Stimulated activated naive CD4-positive, alpha-beta T cell (primary cell): Measurements from ENCODE around the gene PLEKHF1.
"Not testable (repeated sequence)": the region's sequence is repeated elsewhere in the genome, so short reads cannot be mapped to it uniquely, and the experiment has no call there.

Experiments
- DNase-seq, 6 experiments: peaks; one replicate each; lab custom pipeline; 2025; lab: John Stamatoyannopoulos, UW

The PLEKHF1 gene

DNA sequence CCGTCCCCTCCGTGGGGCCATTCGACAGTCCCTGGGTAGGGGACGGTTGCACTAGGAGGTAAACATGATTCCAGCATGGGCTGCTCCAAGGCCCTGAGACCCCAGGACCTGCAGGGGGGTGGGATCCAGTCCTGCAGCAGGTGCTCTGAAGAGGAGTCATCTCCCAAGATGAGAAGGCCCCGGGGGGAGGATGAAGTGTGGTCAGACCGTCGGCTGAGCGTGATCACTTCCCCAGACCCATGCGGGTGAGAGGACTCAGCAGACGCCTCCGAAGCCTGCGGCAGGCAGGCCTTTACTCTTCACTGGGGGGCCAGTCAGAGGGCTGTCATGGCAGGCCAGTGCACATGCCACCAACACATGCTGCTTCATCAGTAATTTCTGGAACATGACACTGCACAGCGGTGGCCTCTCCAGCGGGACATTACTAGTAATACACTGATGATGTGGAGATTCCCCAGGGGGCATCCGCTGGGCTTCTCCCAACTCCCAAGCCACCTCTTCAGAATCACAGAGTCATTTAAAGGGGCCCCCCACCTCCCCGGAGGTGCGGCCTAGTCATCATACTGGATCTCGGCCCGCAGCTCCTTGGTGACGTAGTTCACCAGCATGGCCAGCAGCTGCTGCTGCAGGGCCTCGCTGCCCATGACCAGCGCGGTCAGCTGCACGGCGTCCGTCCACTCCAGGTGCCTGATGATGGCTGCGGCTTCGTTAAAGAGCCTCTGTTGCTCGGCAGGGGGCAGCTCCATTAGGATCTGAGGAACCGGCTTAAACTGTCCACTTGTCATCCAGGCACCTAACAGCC is 37.1 kb downstream of the PLEKHF1 start:
- no peak for DNase-seq

DNA sequence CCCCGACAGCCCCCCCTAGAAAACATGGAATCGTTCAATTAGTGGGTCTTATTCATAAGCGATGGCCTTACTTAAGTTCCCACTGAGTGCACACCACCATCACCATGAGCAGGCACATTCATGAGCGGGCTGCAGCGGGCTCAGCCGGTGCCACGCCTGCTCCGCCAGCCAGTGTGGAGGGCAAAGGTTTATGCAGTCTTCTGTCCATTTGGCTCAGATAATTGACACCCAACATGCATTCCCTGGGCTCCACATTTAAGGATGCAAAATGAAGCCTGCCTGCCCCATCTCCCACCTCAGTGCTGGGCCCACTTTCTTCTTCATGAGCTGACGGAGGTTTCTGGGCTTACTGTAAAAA is 37.7 kb downstream of the PLEKHF1 start:
- no peak for DNase-seq

DNA sequence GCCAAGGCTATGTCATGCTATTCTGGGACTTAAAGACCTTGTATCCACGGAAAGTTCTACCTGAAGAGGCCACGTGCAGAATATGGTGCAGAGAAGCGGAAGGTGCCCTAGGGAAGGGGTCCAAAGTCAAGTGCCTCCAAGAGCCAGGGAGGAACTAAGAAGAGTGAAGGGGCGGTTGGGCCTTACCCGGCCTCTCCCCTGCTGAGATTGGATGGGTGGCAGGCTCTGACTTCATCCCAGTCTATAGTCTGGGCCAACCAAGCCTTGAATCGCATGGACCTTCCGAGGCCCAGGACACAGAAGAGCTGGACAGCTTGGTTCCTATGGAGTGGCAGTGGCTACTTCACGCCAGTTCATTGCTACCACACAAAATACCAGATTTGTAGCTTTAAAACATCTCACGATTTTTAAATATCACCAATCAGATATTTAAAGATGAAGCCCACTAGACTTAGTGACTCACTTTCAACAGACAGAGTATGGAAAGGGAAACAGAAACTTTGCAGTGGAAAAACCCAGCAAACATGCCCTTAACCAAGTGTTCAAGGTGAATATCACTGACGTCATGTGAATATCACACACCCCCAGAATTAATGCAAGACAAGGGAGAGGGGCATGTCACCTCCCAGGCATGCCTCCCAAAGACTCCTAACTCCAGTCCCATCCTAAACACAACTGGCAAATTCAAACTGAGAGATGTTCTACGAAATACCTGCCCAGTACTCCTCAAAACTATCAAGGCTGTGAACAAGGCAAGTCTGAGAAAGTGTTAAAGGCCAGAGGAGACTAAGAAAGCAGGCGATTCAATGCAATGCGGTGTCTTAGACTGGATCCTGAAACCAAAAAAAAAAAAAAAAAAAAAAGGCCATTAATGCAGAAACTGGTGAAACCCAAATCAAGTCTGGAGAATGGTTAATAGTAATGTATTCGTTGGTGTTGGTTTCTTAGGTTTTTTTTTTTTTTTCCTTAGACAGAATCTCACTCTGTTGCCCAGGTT is 39.6 kb downstream of the PLEKHF1 start:
- no peak for DNase-seq

DNA sequence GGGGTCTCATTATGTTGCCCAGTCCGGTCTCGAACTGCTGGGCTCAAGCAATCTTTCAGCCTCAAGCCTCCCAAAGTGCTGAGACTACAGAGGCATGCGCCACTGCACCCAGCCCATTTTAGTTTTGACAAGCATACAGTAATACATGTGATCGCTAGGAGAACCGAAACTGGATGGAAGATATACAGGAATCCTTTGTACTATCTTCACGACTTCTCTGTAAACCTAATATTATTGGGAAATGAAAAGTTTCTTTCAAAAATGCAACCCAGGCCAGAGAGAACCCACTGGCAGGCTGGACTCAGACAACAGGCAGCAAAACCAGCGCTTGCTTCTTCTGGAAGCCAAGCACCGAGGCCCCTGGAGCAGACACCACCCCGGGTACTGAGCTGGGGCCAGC is 40.4 kb downstream of the PLEKHF1 start:
- DNase-seq = no peak

DNA sequence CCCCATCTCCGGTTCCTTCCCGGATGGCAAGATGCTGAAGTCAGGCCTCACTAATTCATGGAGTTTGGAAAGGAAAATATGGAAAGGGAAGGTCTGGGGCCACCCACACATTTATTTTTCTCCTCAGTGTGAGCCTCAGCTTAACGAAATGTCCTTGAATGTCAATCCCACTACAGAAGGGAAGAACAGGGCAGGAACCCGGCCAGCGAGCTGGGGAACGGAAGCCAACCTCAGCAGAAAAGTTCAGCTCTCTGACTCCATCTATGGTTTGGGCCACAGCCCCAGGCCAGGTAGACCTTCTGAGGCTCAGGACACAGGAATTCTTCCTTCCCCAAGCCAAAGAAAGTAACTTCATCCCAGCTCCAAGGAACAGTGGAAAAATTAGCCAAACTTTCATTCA is 41.4 kb downstream of the PLEKHF1 start:
- no peak for DNase-seq

DNA sequence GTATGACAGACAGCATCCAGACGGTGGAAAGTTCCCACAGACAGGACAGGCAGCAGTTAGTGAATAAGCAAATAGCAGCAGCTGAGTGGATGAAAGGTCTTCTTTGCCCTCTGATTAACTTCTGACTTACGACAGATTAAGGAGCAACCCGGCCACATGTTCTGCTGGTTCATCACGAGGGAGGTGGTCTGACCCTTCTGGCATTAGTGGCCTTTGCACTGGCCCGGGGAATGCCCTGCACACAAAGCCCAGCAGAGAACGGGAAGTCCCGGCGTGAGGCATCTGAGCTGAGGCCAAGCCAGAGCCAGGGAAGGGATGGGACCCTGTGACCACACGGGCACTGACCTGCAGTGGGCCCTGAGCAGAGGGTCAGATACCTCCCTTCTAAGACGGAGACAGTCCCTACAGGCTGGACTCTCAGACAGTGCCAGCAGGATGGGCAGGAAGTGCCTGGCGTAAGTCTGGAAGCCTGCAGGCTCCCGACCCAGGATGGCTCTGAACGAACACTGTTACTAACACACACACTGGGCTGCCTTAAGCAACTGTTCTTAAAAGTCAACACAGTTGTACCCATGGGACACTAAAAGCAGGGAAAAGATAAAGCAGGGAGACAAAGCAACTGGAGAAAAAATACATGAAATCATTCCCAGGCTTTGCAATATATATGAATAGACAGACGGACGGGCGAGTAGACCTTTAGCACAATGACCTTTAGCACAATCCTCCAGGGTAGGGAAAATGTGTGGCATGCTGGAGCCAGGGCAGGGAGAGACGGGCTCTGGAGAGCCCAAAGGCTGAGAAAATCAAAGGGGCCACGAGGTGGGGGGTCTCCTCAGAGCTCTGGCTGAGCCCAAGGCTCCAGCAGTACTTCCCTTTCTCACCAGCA is 43.5 kb downstream of the PLEKHF1 start:
- DNase-seq = no peak

DNA sequence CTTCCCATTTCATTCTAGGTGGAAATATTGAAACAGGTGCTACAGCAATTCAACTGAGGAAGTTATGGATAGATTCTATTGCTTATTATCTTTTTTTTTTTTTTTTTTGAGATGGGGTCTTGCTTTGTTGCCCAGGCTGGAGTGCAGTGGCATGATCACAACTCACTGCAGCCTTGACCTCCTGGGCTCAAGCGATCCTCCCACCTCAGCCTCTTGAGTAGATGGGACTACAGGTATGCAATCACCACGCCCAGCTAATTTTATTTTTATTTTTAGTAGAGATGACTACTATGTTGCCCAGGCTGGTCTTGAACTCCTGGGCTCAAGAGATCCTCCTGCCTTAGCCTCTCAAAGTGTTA is 44.2 kb downstream of the PLEKHF1 start:
- DNase-seq = not testable (repeated sequence)

DNA sequence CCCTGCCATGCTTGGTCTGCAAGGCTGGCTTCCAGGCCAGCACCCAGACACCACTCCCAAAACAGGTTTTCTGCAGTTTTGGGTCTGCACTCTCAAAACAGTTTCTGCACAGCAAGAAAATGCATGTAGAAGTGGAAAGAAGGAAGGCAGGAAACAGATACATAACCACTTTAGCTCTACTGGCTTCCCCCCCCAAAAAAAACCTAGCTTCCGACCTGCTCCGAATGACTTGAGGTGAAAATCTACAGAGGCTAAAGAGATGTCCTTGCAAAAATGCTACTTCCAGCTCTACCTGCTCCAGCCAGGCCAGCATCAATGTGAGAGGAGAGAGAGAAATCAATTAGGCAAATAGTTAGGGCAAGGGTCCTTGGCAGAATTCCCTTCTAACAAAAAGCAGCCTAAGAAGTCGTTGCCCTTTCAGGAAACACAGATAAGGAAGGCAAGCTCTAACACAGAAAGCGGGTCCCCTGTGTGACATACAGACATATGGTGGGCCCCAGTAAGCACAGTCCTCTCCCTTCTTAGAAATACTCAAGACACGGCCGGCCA is 46.4 kb downstream of the PLEKHF1 start:
- peak in 3 of 6 experiments; percentile 35 to 58 (median 54) for DNase-seq

DNA sequence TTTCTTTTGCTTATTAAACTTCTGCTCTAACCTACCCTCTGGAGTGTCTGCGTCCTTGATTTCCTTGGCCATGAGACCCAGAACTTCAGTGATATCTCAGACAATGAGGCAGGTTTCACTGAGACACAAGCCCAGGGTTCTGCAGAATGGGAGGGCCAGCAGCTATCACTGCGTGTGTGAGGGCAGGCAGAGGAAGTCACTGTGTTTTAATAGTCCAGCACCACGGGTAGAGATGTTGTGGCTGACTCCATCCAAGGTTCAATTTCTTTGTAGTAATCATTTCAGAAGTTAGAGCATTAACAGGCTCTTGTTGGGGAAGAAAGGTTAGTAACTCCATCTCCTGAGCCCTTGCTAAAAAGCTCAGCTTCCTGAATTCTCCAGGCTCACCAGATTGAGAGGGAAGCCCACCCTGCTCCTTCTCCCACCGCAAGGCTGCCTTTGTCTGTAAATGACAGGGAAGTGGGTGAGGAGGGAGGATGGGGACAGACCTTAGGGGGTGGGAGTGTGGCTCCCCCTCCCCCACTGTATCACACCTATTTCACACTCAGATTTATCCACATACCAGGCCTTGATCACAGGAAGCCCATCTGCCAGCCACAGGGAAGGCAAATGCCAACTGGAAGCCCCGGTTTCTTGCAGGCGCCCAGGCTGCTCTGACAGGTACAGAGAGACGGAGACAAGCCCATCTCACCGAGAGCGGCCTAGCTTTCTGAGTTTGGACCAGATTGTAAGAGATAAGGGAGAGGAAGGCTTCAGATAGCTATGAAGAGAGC is 47.7 kb downstream of the PLEKHF1 start:
- DNase-seq = peak in 1 of 6 experiments; percentile 12

DNA sequence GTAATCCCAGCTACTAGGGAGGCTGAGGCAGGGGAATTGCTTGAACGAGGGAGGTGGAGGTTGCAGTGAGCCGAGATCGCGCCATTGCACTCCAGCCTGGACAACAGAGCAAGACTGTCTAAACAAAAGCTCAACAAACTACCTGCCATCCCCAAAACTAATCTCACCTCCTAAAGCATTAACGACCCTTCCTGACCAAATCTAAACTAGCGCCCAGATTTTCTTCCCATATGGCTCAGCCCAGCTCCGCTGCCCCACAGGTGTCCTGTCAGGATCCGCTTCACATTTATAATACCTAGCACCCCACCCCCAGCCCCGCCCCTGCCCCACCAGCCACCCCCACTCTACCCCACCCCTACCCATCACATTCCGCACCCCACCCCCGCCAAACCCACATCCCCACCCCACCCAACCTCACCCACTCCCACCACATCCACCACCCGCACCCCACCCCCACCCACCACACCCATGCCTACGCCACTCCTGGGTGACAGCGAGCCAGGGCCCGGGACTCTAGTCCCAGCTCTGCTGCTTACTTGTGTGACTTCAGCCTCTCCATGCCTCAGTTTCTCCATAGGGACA is 49.2 kb downstream of the PLEKHF1 start:
- peak; percentile 63 to 88 (median 80) for DNase-seq

DNA sequence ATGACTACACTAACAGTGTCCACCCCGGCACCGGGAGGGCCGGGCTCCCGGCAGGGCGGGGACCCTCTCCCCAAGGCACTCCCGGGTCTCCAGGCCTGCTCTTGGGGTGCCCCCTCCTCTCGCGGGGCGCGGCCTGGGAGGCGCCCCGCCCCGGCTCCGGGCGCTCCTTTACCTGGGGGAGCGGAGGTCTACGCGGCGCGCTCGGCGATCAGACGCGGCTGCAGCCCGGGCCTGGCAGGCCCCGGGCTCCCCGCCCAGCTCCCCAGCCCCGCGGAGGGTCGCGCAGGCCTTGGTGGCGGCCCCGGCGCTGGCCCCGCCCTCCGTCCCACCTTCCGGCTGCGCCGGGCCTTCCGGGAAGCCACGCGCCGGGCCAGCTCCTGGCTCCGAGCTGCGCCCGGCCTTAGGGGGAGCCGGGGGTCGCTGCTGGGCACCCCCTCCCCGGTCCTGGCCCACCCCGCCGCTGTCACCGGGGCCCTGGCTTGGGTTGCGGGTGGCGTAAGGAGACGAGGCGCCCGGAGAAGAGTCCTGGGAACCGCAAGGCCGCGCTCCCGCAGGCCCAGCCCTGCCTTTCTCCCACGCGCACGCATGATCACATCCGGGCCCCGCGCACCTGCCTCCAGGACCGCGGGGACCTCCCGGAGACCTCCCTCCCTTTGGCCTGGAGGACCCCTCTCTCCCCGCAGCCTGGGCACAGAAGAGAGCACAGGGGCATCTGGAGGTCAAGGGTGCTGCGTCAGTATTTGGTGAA is 49.9 kb downstream of the PLEKHF1 start, which contains the start of gene C19orf12:
Gene C19orf12, minus strand, starts transcription at position 309 of the 748 bp plus-strand sequence. CDS start 6,848 bp downstream, outside the sequence.
- DNase-seq = peak in 5 of 6 experiments; percentile 48 to 87 (median 68)

DNA sequence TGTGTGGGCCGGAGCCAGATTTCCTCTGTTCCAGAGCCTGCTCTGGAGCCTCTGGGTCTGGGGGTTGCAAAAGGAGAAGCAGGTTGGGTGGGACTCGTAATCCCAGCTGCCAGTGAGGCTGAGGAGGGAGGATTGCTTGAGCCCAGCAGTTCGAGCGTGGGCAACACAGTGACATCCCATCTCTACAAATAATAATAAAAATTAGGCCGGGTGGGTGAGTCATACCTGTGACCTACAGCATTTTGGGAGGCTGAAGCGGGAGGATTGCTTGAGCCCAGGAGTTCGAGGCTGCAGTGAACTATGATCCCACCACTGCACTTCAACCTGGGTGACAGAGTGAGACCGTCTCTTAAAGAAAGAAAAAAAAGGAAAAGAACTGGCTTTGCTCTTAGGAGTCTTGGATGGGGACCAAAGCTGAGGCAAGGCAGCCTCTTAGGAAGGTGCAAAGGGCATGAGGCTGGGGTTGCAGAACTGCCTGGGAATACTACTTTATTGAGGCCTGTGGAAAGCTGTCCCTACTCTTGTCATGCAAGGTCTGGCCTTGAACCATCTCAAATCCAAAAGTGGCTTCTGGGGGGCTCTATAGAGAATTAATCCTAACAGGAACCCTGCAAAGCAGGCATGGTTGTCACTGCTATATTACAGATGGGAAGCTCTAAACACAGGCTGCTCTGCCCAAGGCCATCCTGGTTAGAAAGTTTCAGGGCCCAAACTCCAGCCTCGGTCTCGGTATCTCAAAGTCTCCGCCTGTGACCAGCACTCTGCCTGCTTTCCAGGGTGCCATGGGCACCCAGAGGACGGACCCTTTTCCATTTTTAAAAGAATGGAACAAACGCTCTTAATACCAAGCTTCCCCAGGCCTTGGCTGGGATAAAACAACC is 50.7 kb downstream of the PLEKHF1 start:
- DNase-seq = peak in 1 of 6 experiments; percentile 59

DNA sequence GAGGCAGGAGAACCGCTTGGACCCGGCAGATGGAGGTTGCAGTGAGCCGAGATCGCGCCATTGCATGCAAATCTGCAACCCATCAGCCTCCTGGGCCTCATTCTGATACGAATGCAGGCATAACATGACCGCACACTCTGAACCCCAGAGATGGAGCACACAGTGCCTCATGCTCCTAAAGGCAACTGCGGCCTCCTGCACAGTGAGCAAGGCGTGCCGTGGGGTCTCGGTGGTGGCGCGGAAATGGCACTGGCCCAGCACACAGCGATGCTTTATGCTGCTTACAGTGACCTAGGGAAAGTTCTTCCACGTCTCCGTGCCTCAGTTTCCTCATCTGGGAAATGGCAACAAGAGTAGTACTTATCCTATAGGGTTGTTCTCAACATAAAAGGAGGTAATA is 51.8 kb downstream of the PLEKHF1 start:
- no peak for DNase-seq

DNA sequence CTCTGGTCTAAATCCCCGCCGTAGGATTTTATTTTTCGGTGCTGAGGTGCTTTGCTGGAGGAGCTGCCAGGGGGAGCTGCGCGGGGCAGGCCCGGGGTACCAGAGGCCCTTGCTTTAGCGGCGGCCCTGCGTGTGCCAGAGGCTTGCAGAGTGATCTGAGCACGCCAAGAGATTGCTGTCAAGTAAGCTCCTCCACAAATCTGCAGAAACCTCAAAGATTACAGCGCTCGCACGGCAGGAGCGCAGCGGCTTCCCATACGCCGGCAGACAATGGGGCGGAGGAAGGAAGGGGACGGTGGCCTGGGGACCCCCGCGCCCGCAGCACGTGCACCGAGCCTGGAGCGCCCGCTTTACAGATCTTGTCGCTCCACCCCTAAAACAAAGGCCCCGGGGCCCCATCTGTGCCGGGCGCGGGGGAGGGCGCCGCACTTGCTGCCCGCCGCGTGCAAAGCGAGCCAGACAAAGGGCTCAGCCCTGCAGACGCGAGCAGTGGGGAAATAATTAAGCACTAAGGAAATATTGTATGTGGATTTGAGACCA is 58.9 kb downstream of the PLEKHF1 start:
- DNase-seq = peak in 4 of 6 experiments; percentile 10 to 47 (median 29)

DNA sequence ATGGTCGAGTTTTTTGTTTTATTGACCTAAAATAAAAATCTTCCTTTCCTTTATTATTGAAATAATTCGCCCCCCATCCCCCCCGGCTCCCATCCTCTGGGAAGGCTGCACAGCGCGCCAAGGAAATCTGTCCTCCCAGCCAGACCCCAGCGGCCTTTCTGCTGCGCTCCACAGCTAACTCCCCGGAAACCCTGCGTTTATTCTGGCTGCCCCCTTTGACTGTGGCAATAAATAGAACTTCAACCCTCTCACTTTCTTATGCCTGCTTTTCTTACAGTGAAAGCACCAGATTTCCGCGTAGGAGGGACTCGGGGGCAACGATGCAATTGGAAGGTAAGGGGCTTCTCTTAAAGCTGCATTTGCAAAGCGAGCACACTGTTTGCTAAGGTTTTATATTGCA is 59.5 kb downstream of the PLEKHF1 start:
- DNase-seq = no peak
